ENCODE data around the gene KDM8.

Gene KDM8

DNA sequence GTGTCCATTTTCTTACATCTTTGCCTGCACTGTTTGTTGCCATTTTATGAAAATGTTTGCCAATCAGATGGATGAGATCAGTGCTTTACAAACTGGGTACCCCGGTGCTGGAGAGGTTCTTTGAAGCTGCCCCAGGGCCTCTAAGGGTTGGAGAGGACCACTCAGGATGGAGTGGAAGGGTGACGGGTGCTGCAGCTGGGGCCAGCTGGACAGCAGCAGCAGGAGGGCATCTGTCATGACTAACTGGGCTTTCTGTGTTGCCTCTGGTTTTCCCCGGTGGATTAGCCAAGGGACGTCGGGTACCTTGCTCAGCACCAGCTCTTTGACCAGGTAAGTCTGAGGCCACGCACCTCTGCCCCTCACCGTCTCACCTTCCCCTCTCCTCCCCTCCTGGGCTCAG is 12.3 kb downstream of the KDM8 start:
- DNase-seq (ENCODE audit: low read depth in 2 of 2): no peak

DNA sequence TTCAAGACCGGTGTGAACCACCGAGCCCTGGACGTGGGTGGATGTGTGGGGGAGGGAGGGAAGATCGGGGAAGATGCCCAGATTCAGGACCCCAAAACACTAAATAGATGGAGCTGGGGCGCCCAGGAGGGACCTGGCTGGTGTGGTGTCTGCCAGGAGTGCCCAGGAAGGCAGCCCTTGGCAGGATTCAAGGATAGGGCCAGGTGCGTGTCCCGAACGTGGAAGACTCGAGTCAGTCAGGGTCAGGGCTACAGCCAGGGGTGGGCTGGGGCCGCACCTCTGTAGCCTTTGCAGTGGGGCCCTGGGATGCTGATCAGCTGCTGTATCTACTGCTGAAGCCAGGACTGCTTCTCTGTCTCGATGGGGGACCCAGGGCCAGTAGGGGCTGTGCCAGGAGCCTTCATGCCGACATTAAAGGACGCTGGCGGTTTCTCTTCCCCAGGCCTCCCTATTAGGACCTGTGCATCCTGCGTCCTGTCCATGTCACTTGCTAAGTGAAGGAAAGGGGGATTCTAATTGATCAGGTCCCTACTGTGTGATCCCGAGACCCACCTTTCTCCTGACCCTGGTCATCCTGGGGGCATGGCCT is 13.1 kb downstream of the KDM8 start:
- DNase-seq (ENCODE audit: low read depth in 2 of 2): no peak

DNA sequence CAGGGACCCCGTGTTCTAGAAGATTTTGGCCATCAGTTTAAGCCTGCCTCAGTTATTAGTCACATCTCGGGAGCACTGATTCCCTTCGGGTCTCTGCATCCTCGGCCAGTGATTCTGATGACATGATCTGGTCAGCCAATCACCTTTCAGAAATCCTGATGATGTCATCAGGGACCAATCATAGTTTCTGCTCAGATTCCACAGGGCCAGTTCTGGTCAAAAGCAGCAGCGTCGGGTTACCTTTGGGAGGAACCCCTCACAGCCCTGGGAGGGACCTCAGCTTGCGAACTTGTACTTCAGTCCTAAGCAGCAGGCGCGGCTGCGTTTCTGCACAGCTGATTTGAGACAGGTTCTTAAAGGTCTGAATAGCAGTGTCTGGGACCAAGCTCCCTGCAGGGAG is 13.9 kb downstream of the KDM8 start:
- no peak for DNase-seq (ENCODE audit: low read depth in 2 of 2)

DNA sequence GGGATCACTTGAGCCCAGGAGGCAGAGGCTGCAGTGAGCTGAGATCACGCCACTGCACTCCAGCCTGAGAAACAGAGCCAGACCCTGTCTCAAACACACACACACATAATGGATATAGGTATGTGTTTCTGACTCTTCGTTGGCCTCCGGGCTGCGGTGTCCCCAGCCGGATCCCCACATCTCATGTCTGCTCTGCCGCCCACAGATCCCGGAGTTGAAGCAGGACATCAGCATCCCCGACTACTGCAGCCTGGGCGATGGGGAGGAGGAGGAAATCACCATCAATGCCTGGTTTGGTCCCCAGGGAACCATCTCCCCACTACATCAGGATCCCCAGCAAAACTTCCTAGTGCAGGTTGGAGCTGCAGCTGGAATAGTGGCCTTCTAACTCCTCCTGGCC is 15.4 kb downstream of the KDM8 start:
- no peak for DNase-seq (ENCODE audit: low read depth in 2 of 2)

DNA sequence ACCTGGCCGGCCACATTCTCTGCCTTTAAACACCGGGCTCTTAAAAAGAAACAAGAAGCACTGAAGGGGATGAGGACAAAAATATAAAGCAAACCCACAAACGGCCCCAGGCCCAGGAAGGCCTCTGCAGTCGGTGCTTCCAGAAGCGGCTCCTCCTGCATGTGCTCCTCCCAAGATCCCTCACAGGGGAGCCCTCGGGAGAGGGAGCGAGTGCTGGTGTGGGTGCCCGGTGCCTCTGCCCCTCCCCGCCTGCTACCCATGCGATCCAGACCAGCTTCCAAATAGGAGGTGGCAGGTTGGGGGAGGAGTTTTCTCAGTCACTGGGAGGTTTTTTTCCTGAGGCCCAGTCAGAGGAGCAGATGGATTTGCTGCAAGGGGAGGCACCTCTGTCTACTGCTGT is 15.8 kb downstream of the KDM8 start:
- DNase-seq (ENCODE audit: low read depth in 2 of 2): no peak

DNA sequence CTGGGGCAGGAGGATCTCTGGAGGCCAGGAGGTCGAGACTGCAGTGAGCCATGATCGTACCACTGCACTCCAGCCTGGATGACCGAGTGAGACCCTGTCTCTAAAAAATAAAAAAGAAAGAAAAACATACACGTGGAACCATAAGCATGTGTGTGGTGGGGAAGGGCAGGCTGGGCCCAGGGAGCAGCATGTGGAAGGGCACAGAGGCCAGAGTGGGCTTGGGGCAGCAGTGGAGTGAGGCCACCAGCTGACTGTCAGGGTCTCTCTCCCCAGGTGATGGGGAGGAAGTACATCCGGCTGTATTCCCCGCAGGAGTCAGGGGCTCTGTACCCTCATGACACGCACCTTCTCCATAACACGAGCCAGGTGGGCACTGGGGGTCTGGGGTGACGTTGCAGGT is 16.8 kb downstream of the KDM8 start:
- no peak for DNase-seq (ENCODE audit: low read depth in 2 of 2)

DNA sequence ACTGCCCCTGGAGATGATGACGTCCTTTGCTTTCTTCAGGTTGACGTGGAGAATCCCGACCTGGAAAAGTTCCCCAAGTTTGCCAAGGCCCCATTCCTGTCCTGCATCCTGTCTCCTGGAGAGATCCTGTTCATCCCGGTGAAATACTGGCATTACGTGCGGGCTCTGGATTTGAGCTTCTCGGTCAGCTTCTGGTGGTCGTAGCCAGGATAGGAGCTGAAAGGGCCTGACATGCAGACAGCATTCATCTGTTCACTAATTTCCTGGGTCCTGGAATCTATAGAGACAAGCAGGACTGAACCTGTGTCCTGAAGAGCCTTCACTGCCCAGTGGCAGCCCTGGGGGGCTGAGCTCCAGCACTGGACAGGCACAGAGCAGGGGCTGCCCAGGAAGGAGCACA is 17.2 kb downstream of the KDM8 start:
- no peak for DNase-seq (ENCODE audit: low read depth in 2 of 2)

DNA sequence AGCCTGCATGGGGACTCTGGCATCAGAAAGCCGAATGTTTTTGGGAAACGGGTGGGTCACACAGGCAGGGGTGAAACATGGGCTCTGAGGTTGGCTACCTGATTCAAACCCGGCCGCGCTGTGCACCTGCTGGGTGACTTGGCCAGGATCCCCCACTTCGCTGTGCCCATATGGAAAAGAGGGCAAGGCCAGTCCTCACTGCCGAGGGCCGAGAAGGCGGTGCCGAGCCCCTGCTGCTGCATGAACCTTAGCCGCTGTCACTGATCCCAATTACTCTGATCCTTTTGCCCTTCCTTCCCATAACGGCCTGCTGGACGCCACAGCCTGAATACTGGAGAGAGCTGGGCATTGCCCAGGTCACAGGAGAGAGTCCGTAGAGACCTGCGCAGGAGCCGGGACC is 17.7 kb downstream of the KDM8 start:
- no peak for DNase-seq (ENCODE audit: low read depth in 2 of 2)

DNA sequence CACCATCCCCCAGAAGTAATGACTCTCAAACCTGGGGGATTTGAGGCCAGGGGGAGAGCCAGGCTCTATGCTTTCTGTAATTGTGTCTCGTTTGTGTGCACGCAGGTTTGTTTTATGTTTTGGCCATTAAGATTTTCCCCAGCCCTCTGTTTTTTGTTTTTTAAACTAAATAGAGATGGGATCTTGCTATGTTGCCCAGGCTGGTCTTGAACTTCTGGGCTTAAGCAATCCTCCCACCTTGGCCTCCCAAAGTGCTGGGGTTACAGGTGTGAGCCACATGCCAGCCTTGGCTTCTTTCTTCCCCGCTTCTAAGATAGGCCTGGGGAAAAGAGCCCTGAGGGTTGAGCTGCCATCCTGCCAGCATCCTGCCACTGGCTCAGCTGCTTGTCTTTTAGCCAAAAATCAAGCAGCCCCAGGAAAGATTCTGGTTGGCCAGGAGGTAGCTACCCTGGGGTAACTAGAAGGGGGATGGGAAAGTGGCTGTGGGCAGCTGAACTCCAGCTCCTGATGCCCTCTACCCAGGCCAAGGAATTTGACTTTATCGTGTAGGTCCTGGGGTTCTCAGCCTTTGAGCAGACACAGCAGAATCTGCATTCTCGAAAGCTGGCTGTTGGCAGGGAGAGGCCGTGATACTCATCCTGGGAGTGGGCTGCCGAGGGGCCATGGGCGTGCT is 18.4 kb downstream of the KDM8 start:
- DNase-seq (ENCODE audit: low read depth in 2 of 2): no peak

DNA sequence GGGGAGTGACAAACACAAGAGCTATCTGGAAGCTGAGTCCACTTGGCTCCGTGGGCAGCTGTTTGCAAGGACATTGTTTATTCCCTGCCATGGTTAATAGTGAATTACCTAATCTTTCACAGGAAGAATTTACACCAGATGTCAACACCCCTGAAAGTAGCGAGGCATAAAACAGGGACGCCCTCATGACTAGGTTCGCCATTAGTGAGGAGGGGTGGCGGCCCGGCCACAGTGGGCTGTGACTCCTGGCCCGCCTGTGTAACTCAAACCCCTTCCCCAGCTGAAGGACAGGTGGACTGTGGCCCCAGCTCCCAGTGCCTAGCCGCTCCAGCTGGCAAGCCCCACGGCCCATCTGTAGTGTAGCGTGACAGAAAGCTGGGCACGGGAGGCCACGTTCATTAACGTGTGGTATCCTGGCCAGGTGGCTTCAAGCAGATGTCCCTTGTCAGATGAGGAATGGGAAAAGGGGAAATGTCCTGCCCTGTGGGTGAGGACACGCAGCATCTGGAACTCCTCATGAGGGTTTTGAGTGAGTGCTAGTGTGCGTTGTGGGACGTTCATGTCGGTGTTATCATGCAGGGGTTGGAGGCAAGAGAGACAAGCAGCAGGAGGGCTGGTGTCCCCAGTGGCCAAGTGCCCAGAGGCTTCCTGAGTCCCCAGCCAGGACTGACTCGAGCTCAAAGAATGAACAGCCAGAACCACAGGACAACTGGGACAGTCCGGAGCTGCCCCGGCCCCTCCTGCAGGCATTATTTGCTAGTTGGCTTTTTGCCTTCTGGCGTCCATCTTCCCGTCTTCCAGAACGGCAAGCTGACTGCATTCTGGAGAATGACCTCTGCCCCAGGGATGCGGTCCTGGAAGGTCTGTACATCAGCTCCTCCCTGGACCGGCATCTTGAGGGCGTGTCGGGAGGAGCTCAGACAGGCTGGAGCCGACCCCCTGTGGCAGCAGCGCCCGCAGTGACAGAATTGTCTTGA is 19.2 kb downstream of the KDM8 start:
- DNase-seq (ENCODE audit: low read depth in 2 of 2): no peak

DNA sequence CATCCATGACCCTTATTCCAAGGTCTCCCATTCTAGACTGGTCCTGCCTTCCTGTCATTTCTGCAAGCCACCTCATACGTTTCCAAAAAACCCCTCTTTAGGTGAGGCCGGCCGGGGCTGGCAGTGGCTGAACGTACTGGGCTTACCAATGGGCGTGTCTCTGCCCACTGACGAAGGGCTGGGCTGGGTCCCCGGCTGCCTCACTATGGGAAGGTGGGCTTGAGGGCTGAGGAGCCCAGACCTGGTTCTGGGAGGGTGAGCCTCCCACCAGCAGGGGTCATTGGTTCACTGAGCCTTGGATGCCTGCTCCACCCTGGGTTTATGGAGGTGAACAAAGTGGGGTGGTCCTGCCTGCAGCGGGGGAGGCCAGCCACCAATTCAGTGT is 19.9 kb downstream of the KDM8 start:
- DNase-seq (ENCODE audit: low read depth in 2 of 2): no peak

DNA sequence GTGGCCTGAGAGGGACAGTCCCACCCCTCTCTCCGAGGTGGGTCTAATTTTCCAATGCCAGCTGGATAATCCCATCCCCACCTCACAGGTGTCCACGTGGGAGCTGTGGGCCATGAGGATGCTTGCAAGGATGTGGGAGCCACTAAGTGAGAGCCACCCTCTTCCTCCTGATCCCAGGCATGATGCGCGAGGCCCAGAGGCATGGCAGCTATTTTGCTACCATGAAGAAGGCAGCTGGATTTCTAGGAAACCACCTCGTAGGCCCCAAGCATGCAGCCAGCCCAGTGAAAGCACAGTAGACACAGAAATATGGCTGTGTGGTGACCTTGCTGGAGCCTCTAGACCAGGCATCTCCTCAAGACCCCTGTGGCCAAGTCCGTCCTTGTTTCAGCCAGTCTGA is 20.4 kb downstream of the KDM8 start:
- DNase-seq (ENCODE audit: low read depth in 2 of 2): no peak

DNA sequence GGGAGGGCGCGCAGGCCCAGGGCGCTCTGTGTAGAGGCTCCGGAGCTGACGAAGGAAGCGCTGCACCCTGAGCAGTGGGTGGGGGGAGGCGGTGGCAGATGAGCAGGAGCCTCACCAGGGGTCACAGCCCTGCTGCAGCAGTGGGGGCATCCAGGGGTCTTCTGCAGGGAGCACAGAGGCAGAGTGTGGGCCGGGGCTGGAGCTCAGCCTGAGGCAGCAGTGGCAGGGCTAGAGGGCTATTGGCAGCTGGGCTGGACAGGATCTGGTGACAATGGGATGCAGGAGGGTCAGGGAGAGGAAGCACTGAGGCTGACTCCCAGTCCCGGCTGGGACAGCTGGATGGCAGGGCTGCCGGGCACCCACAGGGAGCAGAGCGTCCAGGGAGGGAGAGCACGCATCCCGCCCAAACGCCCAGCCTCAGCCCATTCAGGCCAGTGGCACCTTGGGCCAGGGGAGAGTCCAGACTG is 21.0 kb downstream of the KDM8 start:
- DNase-seq (ENCODE audit: low read depth in 2 of 2): no peak

DNA sequence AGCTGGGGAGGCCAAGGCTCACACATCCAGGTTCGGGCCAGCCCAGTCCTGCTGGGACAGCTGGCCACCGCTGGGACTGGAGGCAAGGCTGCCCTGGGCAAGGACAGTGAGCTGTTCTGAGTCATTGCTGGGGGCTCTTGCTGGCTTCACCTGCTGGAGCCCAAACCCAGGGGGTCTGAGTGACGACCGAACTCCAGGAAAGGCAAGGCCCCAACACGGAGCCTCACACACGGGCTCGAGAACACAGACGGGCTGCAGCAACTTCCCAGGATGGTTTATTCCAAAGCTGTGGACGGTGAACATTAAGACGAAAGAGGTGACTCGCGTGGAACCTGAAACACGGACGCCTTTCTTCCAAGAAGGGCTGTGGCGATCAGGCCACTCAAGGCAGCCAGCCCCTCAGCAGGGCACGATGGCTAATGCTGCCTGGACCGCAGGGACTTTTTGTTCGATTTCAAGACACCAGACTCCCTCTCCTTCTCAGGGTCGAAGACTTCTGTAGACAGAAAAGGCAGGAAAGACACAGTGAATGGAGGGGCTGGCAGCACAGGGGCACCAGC is 21.5 kb downstream of the KDM8 start:
- no peak for DNase-seq (ENCODE audit: low read depth in 2 of 2)

DNA sequence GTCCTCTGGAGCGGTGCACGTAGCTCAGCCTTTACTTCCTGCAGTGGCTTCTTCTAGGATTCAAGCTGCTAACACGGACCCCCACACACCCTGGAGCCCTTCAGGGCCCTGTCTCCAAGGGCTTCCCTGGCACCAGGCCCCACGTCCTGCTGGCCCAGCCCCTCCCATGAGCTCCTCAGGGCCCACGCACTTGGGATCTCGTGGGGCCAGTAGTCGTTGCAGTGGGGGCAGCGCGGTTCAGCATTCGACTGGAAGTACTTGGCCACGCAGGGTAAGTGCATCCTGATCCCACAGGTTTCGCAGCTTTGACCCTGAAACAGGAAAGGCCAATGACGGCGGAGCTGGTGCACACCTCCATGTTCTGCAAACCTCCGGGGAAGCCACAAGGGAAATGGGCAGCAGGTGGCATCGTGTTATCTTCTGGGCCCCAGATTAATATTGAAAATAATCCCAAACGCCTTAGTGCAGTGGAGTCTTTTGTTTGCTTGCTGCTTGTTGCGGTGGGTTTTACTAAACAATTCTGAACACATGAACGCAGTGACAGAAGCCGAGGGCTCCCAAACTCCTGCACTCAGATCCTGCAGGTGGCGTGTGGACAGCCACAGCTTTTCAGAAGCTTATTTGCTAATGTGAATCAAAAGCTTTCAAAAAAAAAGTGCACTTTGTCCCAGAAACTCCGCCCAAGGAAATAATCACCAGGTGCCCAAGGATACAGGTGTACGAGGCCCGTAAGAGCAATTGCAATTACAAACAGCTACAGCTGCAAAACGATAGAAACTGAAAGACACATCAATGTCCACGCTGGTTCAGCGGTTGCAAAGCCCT is 22.4 kb downstream of the KDM8 start:
- no peak for DNase-seq (ENCODE audit: low read depth in 2 of 2)

DNA sequence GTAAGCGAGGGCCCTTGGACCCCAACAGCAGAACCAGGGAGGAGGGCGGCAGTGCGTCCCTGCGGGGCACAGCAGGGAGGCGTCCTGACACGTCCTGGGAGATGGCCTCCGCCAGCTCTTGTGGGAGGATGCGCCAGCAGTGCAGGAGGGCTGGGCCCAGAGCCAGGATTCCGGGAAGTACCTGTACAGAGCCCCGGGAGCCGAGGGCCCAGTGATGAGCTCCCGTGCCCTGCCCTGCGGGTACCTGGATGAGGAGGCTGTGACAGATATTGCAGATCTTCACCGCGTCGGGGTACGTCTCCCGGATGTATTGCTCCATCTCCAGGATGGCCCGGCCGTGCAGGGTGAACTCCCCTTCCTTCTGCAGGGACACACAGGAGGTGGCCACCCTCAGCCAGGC is 23.1 kb downstream of the KDM8 start:
- no peak for DNase-seq (ENCODE audit: low read depth in 2 of 2)

DNA sequence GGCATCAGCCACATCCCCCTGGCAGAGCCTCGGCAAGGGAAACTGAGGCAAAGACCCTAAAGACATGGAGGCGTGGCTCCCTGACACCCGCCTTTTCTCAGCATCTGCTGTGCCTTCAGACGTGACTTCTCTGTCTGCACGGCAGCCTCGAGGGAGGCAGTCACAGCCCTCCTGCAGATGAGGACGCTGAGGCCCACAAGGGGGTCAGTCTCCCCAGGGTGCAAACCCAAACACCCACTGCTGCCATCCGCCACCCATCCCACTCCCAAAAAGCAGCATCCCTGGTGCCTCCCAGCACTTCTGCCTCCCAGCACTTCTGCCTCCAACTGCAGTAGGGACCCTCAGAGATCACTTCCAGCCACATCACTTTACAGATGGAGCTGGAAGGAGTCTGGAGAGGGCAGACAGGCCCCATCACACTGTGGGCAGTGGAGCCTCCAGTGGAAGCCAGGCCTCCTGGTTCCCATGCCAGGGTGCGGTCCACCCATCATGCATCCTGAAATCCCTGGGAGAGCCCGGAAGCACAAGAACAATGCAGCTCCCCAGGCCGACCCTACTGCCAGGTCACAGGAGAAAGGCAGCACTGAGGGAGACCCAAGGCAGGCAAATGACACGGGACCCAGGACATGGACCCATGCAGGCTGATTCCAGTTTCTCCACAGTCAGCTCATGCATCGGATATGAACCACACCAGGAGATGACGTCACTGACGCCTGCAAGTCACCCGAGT is 23.8 kb downstream of the KDM8 start:
- DNase-seq (ENCODE audit: low read depth in 2 of 2): no peak

DNA sequence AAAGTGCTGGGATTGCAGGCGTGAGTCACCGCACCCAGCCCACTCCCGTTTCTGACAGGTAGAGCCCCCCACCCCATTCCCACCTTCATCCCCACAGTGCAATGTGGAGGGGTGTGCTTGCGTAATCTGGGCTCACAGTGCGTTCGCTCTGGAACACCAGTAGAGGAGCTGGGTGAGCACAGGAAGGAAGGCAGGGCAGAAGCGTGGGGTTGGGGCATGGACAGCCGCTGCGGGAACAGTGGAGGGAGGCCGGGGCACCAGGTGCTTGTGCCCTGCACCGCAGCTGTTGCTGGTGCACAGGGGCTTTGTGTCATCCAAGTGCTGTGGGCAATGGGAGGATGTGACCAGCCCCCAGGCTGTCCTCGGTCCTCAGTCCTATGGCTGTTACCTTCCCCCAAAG is 24.7 kb downstream of the KDM8 start:
- no peak for DNase-seq (ENCODE audit: low read depth in 2 of 2)

DNA sequence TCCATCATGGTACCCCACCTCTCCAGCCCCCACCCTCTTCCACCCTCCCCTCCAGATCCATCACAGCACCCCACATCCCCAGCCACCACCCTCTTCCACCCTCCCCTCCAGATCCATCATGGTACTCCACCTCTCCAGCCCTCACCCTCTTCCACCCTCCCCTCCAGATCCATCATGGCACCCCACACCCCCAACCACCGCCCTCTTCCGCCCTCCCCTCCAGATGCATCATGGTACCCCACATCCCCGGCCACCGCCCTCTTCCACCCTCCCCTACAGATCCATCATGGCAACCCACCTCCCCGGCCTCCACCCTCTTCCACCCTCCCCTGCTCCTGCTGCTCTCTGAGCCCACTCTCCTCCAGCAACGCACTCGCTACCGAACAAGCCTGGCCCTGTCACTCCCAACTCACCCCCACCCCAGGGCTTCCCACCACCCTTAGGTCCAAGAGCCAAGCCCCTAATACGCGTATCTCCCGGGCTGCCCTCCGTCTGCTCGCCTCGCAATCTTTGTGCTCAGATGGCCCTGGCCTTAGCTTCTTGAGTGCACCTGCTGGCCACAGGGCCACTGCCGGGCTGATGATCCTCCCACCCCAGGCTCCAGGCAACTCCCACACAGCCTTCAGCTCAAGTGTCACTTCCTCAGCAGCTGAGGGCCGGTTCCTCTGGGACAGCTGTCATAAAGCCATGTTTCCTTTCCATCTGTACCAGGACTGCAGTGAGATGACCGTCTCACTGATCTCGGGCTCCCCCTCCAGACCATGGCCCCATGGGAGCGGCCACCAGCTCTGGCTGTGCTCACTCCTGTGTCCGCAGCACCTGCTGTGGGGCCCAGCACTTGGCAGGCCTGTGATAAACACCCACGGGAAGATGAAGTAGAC is 25.5 kb downstream of the KDM8 start:
- DNase-seq (ENCODE audit: low read depth in 2 of 2): no peak

DNA sequence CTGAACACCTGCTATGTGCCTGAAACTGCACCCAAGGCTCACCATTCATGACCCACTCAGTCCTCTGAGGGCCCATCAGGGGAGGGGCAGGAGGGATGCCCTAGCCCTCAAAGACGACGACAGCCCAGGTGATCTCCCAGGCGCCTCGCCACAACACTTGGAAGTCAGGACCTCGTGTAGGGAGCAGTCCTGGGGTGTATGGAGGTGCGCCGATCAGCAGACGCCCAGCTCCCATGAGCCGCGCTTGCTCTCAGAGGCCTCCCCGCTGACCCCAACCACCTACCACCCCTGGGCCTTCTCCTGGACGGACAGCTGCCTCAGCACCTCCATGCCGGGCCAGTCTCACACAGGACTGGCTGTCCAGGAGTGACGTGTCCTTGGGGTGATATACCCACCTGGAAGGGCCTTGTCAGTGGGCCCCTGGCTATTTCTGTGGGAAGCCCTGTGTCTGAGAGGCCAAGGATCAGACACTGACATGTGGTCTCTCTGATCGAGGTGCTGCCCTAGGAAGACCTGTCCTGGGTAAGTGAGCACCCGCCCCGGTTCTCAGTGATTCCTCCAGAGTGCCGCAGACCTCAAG is 26.7 kb downstream of the KDM8 start:
- DNase-seq (ENCODE audit: low read depth in 2 of 2): no peak

All from stimulated activated CD4-positive, alpha-beta T cell treated with anti-CD3 and anti-CD28 coated beads, Interleukin-15, amount 100 ng/mL, for 48 hours (primary cell).